Central memory CD4-positive, alpha-beta T cell (primary cell): ENCODE data around the gene ZNF366.
"Not testable (repeated sequence)": the region's sequence is repeated elsewhere in the genome, so short reads cannot be mapped to it uniquely, and the experiment has no call there.

Experiments used
- DNase-seq: peaks from one replicate; pipeline ENCODE4 v3.0.0; 2022

Gene ZNF366

DNA sequence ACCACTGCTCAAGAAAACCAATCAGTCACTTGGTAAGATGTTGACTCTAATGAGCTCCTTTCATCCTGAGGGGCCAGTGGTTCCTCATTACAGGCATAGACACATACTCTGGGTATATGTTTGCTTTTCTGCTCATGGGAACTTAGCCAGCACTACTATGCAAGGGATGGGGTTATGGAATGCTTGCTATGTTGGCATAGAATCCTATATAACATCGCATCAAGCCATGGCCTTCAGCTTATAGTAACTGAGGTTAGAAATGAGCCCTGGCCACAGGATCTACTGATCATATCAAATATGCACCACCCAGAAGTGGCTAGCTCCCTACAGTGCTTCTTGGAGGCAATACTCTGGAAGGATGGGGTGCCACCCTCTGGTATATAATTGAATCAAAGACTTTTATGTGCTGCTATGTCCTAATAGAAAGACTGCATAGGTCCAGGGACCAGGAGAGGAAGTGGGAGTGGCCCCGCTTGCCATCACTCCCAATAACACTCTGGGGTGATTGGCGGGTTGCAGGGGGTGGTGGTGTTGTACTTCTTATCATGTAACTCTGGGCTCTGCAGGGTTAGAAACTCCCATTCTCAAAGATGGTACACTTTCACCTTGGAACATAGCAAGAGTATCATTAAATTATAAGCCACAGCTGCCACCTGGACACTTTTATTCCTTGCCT lies 70.3 kb downstream of the ZNF366 start:
- no peak for DNase-seq

DNA sequence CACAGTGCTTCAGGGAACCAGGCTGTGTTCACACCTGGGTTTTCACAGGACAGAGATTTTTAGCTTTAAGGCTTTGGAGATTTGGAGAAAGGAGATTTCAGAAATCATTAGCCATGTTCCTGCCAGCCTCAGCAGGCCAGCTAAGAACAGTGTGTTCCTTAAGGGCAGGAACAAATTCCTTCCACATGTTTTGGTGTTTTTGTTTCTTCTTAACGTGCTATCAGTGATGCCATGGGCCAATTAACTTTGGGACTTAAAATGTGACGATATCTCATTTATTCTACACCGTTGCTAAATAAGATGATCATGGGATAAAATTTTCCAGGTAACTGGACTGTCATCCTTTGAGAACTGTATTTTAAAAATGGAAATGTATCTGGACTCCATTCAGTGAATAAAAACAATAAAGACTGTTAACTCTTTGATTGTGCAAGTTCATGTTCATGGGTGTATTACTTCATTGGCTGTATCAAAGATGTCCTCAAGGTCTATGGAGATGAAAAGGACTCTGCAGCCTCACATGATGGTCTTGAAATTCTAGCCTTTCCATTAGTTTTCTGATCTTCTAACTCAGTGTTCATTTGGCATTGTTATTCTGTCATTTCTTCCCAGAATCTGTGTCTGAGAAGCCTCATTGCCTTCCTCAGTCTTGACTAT lies 72.3 kb downstream of the ZNF366 start:
- DNase-seq, result no peak

GRCh38 chr5:72434056-72434780 lies 73.0 kb downstream of the ZNF366 start:
- DNase-seq, result no peak

DNA sequence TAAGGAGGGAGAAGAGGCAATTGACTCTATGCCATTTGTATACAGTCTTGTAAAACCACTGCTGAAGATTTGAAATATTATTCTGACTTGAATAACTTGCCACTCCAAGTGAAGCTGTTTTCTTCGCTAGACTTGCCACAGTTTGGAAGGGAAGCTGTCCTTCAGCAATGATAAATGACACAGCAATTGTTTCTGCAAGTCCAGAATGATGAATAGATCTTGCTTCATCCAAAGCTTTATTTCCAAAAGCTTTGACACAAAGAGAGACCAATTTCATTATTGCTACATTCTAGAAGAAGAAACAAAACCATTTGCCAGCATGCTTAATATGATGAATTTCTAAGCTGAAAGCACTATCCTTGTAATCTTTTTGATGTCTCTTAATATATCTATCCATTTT lies 73.7 kb downstream of the ZNF366 start:
- DNase-seq, result no peak

GRCh38 chr5:72428669-72429068 lies 78.5 kb downstream of the ZNF366 start:
- DNase-seq, result no peak

DNA sequence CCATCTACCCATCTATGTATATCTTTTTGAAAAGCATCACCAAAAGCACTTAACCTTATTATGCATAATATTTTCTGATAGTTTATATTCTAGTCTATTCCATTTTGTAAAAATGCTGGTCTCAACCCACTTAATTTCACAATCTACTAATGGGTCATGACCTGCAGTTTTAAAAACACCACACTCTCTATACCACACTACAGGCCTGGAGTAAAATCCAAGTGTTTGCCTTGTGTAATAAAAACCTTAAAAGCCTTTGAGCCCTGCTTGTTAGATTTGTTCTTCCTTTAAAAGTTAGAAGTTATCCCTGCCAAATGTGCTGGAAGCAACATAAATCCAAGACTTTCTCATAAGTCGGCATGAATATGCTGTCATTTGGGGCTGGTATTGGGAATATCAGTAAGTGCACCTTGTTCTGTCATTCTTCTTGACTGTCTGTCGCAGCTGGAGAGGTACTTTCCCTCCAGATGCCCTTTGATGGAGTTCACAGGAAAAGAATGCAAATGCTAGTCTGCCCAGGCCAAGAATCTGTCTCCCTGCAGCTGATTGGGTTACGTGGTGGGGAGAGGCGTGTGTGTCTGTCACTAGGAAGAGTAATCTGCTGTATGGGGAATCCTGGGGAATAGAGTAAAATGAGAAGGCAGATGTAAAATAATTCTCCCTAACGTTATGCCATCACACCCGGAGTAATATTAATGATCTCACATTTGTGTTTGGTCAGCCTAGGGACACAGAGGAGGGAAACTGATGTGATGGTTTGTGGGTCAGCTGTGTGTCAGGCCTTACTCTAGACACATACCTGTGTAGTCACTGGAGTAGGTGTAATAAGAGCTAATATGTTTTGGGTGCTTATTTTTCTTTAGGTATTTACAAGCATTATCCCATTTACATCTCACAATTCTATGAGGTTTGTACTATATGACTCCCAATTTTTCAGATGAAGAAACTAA lies 79.4 kb downstream of the ZNF366 start:
- DNase-seq, result no peak

DNA sequence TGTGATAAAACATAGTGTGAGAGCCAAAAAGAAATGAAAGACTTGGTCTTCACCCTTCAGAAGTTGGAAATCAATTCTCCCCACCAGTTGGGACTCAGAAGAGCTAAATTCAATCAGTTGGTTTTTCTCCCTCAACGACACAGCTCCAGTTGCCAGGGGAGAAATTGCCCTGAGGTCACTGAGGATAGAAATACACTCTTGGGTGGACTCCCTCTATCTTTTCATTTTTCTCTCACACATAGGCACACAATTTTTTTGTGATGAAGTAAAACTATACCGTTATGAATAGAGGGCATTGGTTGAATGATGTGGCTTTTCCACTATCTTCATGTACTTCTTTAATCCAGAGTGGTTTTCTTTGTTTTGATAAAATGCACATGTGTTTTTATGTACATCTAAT lies 80.2 kb downstream of the ZNF366 start:
- no peak for DNase-seq

DNA sequence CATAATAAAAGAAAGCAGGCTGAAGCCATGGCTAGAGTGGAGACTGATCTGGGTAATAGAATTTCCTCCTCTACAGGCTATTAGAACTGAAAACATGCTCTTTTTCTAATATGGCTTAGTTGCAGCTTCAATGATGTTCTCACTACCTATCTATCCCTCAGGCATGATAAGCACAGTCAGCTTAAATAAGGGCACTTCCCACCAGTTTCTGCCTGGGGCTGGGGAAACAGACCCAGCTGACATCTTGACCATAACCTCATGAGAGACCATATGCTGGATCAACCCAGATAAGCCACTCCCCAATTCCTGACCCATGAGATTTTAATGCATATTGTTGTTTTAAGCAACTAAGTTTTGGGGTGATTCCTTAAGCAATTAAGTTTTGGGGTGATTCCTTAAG lies 81.2 kb downstream of the ZNF366 start:
- DNase-seq, result no peak

DNA sequence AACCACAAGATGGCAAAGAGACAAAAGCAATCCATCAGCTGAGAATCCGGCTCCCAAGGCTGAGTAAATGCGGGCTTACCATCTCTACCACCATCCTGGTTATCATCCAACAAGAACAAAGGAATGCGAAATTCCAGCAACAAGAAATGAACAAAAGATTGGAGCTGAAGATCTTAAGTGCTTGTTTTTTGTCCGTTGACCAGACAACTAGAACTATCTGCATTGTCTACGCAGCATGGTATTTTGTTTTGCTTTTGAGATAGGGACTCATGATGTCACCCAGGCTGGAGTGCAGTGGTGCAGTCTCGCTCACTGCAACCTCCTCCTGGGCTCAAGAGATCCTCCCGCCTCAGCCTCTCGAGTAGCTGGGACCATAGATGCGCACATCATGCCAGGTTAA lies 88.9 kb downstream of the ZNF366 start:
- no peak for DNase-seq

DNA sequence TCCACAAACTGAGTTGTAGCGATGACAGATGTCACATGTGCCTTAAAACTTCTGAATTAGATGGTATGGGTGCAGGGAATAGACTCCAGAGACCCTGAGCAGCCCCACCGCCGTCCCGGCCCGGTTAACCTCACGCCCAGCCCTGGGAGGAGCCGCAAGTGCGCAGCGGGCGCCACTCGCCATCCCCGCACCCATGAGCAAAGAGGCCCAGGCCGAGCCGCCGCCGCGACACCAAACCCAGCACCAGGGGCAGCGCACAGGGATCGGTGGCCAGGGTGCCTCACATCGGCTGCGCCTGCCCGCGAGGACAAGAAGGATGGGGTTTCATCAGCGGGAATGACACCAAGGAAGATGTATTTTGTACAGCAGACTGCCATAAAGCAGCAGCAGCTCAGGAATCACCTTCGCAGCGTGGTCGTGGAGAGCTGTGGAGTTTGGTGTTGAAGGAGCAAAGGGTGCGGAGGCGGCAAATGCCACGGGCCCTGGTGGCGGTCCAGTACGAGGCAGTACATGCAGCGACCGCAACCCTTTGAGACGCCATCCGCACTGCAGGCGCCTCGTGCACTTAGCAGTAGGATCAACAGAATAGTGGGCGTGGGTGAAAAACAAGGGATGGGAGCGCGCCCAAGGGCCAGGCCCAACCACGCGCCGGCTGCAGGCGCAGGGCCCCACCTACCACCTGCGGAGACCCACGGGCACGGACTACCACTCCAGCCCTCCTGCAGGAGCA lies 89.7 kb downstream of the ZNF366 start:
- no peak for DNase-seq

- DNase-seq, result no peak
Measured at GRCh38 chr5:72415616-72416325, 91.4 kb downstream of the ZNF366 start.

GRCh38 chr5:72412283-72413055 lies 94.7 kb downstream of the ZNF366 start:
- no peak for DNase-seq

GRCh38 chr5:72410688-72411295 lies 96.4 kb downstream of the ZNF366 start:
- DNase-seq, result no peak

- DNase-seq, result no peak
Measured at GRCh38 chr5:72408603-72409002, 98.6 kb downstream of the ZNF366 start.

DNA sequence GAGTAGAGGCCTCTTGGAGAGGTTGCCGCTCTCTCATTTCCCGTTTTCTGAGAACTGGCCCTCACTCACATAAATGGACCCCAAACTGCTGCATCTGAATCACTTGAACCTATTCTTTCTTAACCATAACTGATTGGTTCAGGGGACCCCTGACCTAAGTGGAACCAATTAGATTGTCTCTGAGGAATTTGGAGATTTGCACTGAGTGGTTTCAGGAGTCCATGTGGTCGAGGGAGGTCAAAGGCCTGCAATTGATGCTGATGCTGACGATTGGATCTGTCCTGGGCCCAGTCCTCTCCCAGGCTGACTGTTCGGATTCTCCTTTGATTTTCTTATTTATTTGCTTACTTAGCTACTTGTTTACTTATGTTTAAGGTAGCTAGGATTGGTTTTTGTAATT lies 99.1 kb downstream of the ZNF366 start:
- DNase-seq, result no peak

GRCh38 chr5:72407541-72407940 lies 99.7 kb downstream of the ZNF366 start:
- no peak for DNase-seq

DNA sequence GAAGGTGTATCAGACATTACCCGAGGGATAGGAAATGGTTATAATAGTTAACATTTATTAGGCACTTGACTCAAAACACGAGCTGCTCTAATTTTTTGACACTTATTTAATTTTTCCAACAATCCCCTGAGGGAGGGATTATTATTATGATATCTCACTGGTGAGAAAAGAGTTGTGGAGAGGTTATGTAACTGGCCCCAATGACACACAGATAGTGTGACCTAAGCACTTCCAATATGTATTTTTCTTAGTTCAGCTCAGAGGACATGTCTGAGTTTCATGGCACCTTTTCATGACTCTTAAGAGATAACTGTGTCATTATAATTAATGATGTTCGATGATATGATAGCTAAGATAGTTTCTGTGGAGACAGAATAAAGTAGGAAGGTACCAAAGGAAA lies 100.1 kb downstream of the ZNF366 start:
- no peak for DNase-seq

GRCh38 chr5:72404771-72405170 lies 102.4 kb downstream of the ZNF366 start:
- DNase-seq, result not testable (repeated sequence)

GRCh38 chr5:72402959-72403628 lies 104.1 kb downstream of the ZNF366 start:
- no peak for DNase-seq
